Neural progenitor cell (in vitro differentiated cells): Measurements from ENCODE around the gene NCKAP5. TPM values are rescaled to one million over a fixed set of nuclear protein-coding genes. Genes with fewer than 3 reads are reported as not detected.

Source experiments
- DNase-seq: peaks from one replicate; pipeline ENCODE4 v3.0.0-alpha.2; 2016; ENCODE audit warnings: low spot score
- H2AFZ ChIP-seq: fragments of 200-600 bp; sonication (generic); replicated peaks from 2 replicates; pipeline ENCODE4 v1.6.1; 2016; ENCODE audit warnings: antibody characterized with exemption
- H3F3A ChIP-seq: fragments of 200-600 bp; sonication (generic); 2 replicates; pipeline ENCODE4 v1.6.1; 2016; ENCODE audit warnings: antibody characterized with exemption, low read depth
- H3K27ac ChIP-seq: fragments of 200-600 bp; sonication (generic); 2 replicates; pipeline ENCODE4 v1.5.1; 2016; ENCODE audit warnings: mild to moderate bottlenecking
- H3K27me3 ChIP-seq: fragments of 200-600 bp; sonication (generic); 2 replicates; pipeline ENCODE4 v1.6.1; 2016; ENCODE audit warnings: mild to moderate bottlenecking, moderate library complexity
- H3K36me3 ChIP-seq: fragments of 200-600 bp; sonication (generic); 2 replicates; pipeline ENCODE4 v1.5.1; 2016
- H3K4me1 ChIP-seq: fragments of 200-600 bp; sonication (generic); 2 replicates; pipeline ENCODE4 v1.6.1; 2016; ENCODE audit warnings: mixed run types
- H3K4me2 ChIP-seq: fragments of 200-600 bp; sonication (generic); 2 replicates; pipeline ENCODE4 v1.6.1; 2016
- H3K4me3 ChIP-seq: fragments of 200-600 bp; sonication (generic); 2 replicates; pipeline ENCODE4 v1.5.1; 2016
- H3K79me2 ChIP-seq: fragments of 200-600 bp; sonication (generic); 2 replicates; pipeline ENCODE4 v1.6.1; 2016; ENCODE audit warnings: low read depth
- H3K9ac ChIP-seq: fragments of 200-600 bp; sonication (generic); 2 replicates; pipeline ENCODE4 v1.6.1; 2016
- H3K9me3 ChIP-seq: fragments of 200-600 bp; sonication (generic); 2 replicates; pipeline ENCODE4 v1.5.1; 2016; ENCODE audit warnings: low read depth
- H4K20me1 ChIP-seq: fragments of 200-600 bp; sonication (generic); 2 replicates; pipeline ENCODE4 v1.6.1; 2016; ENCODE audit warnings: low read depth
- H3K27ac Mint-ChIP-seq: 3 replicates; pipeline ENCODE4 v1.8.0; 2021; ENCODE audit warnings: mixed read lengths
- H3K27me3 Mint-ChIP-seq: 2 replicates; pipeline ENCODE4 v1.8.0; 2022; ENCODE audit warnings: low read depth, mild to moderate bottlenecking, inconsistent platforms, moderate library complexity, mixed read lengths; ENCODE audit not compliant: insufficient read depth
- H3K36me3 Mint-ChIP-seq: 3 replicates; pipeline ENCODE4 v1.8.0; 2021; ENCODE audit warnings: mixed read lengths
- H3K4me1 Mint-ChIP-seq: 3 replicates; pipeline ENCODE4 v1.8.0; 2021; ENCODE audit warnings: mixed read lengths
- H3K4me3 Mint-ChIP-seq: 3 replicates; pipeline ENCODE4 v1.8.0; 2021; ENCODE audit warnings: mild to moderate bottlenecking, moderate library complexity, mixed read lengths
- H3K9me3 Mint-ChIP-seq: 3 replicates; pipeline ENCODE4 v1.8.0; 2020; ENCODE audit warnings: mixed read lengths
- CTCF ChIP-seq: fragments of 200-600 bp; sonication (generic); IDR thresholded peaks from 2 replicates; pipeline ENCODE4 v1.5.1; 2017; ENCODE audit warnings: antibody characterized with exemption, mild to moderate bottlenecking
- EZH2 ChIP-seq: fragments of 200-600 bp; sonication (generic); IDR thresholded peaks from 2 replicates; pipeline ENCODE4 v1.6.1; 2017; ENCODE audit warnings: antibody characterized with exemption, mild to moderate bottlenecking, moderate library complexity
- EZH2phosphoT487 ChIP-seq: fragments of 200-600 bp; sonication (generic); IDR thresholded peaks from 2 replicates; pipeline ENCODE4 v1.6.1; 2017; ENCODE audit warnings: antibody characterized with exemption
- total RNA-seq: library from RNA; depleted of rRNA; stranded (reverse); fragments of >200 nt; gene quantifications from 2 replicates; pipeline ENCODE4 v1.2.3, GENCODE V29; 2015; ENCODE audit warnings: low replicate concordance

The NCKAP5 gene
- total RNA-seq, 1 donor from 2014 or later: 0.47 TPM

GRCh38 chr2:133273031-133273430 is 295.2 kb downstream of the NCKAP5 start:
- H3K9ac ChIP-seq: no peak overlapping the region
- no peak overlapping the region for H3K27ac Mint-ChIP-seq
- no peaks in the 10 kb centered on the region for H3F3A ChIP-seq
- no peak overlapping the region for H3K4me3 Mint-ChIP-seq
- H3K9me3 Mint-ChIP-seq: peaks cover 4% of the 10 kb centered on the region
- no peak overlapping the region for H3K4me2 ChIP-seq
- H3K4me1 Mint-ChIP-seq: no peaks in the 10 kb centered on the region
- no peak overlapping the region for H2AFZ ChIP-seq
- H3K27me3 ChIP-seq: peaks cover 2% of the 10 kb centered on the region
- H3K36me3 Mint-ChIP-seq: peaks cover 4% of the 10 kb centered on the region
- H3K27me3 Mint-ChIP-seq: no peaks in the 10 kb centered on the region
- H3K9me3 ChIP-seq: no peaks in the 10 kb centered on the region
- DNase-seq: no peak
- no peaks in the 10 kb centered on the region for H3K4me1 ChIP-seq
- H3K27ac ChIP-seq: no peak overlapping the region
- H4K20me1 ChIP-seq: no peaks in the 10 kb centered on the region
- no peak overlapping the region for H3K4me3 ChIP-seq
- TF ChIP-seq EZH2phosphoT487: no peak
- H3K79me2 ChIP-seq: no peaks in the 10 kb centered on the region
- H3K36me3 ChIP-seq: no peaks in the 10 kb centered on the region

GRCh38 chr2:133271105-133271504 is 297.2 kb downstream of the NCKAP5 start:
- no peak overlapping the region for H3K4me2 ChIP-seq
- peaks cover 5% of the 10 kb centered on the region for H3K4me1 Mint-ChIP-seq
- peaks cover 21% of the 10 kb centered on the region for H3K27me3 ChIP-seq
- H3K4me3 ChIP-seq: no peak overlapping the region
- H3F3A ChIP-seq: no peaks in the 10 kb centered on the region
- no peaks in the 10 kb centered on the region for H3K4me1 ChIP-seq
- H3K9ac ChIP-seq: no peak overlapping the region
- no peak overlapping the region for H3K27ac ChIP-seq
- no peaks in the 10 kb centered on the region for H3K79me2 ChIP-seq
- no peak overlapping the region for H3K27ac Mint-ChIP-seq
- TF ChIP-seq EZH2phosphoT487: no peak
- no peak for TF ChIP-seq EZH2
- no peak for TF ChIP-seq CTCF
- no peak overlapping the region for H3K4me3 Mint-ChIP-seq
- H3K36me3 ChIP-seq: no peaks in the 10 kb centered on the region
- no peaks in the 10 kb centered on the region for H4K20me1 ChIP-seq
- no peak for DNase-seq
- H3K9me3 ChIP-seq: no peaks in the 10 kb centered on the region
- H3K36me3 Mint-ChIP-seq: peaks cover 3% of the 10 kb centered on the region
- H3K27me3 Mint-ChIP-seq: no peaks in the 10 kb centered on the region
- no peak overlapping the region for H2AFZ ChIP-seq
- H3K9me3 Mint-ChIP-seq: no peaks in the 10 kb centered on the region

GRCh38 chr2:133270550-133270949 is 297.7 kb downstream of the NCKAP5 start:
- Histone ChIP-seq H3K79me2 (no peaks in the 10 kb centered on the region), H3K9me3 (no peaks in the 10 kb centered on the region), H3F3A (no peaks in the 10 kb centered on the region), H3K9ac (no peak overlapping the region), H3K4me1 (peaks cover 4% of the 10 kb centered on the region), H3K27me3 (peaks cover 26% of the 10 kb centered on the region), H3K4me2 (no peak overlapping the region), H2AFZ (no peak overlapping the region), H3K27ac (no peak overlapping the region), H3K4me3 (no peak overlapping the region), H3K36me3 (no peaks in the 10 kb centered on the region), H4K20me1 (no peaks in the 10 kb centered on the region)
- Mint-ChIP-seq H3K36me3 (peaks cover 3% of the 10 kb centered on the region), H3K4me1 (peaks cover 9% of the 10 kb centered on the region), H3K27ac (no peak overlapping the region), H3K27me3 (no peaks in the 10 kb centered on the region), H3K9me3 (no peaks in the 10 kb centered on the region), H3K4me3 (no peak overlapping the region)
- TF ChIP-seq EZH2phosphoT487: no peak
- no peak for TF ChIP-seq CTCF
- no peak for TF ChIP-seq EZH2
- DNase-seq: no peak

- Histone ChIP-seq H3K9ac (no peak overlapping the region), H3K4me3 (peak overlapping the region; percentile 64), H2AFZ (peak overlapping the region; percentile 94), H3F3A (no peaks in the 10 kb centered on the region), H3K79me2 (no peaks in the 10 kb centered on the region), H4K20me1 (no peaks in the 10 kb centered on the region), H3K36me3 (no peaks in the 10 kb centered on the region), H3K27me3 (peaks cover 37% of the 10 kb centered on the region), H3K4me2 (peak overlapping the region; percentile 93), H3K27ac (no peak overlapping the region), H3K9me3 (no peaks in the 10 kb centered on the region), H3K4me1 (peaks cover 11% of the 10 kb centered on the region)
- no peaks in the 10 kb centered on the region for H3K9me3 Mint-ChIP-seq
- H3K27me3 Mint-ChIP-seq: peaks cover 2% of the 10 kb centered on the region
- H3K27ac Mint-ChIP-seq: peak overlapping the region; percentile 5
- H3K36me3 Mint-ChIP-seq: no peaks in the 10 kb centered on the region
- peaks cover 37% of the 10 kb centered on the region for H3K4me1 Mint-ChIP-seq
- no peak for TF ChIP-seq EZH2
- no peak for TF ChIP-seq CTCF
- TF ChIP-seq EZH2phosphoT487: no peak
- DNase-seq: peak; percentile 56
- H3K4me3 Mint-ChIP-seq: peak overlapping the region; percentile 91
Observed at GRCh38 chr2:133266926-133267590, 301.2 kb downstream of the NCKAP5 start.
